A549 (cell line): ENCODE results near the gene FAM120B. TPM values are rescaled to one million over a fixed set of nuclear protein-coding genes. Genes with fewer than 3 reads are reported as not detected.

ENCODE experiments used
- ATAC-seq, 2 experiments: fragments of 200-7000 bp in 1 of 2; fragments of >200 bp in 1 of 2; cut with Nextera tagmentation in 1 of 2; cut with Tn5 transposase in 1 of 2; 3 replicates each; pipeline versions ENCODE4 v1.8.0 to v1.9.1; 2018 to 2020; ENCODE audit warnings: mild to moderate bottlenecking in 1 of 2, moderate library complexity in 1 of 2
- CTCF ChIA-PET: fragments of 300-600 bp; sonication (Branson Sonifier 250); formaldehyde crosslinking; extraction: SDS; loops from one replicate; lab custom pipeline; 2021; ENCODE audit warnings: antibody characterized with exemption, inconsistent platforms; lab: Yijun Ruan, JAX
- POLR2A ChIA-PET: fragments of 350-600 bp; formaldehyde crosslinking; extraction: SDS; loops from one replicate; lab custom pipeline; 2021; ENCODE audit warnings: antibody characterized with exemption, inconsistent platforms; lab: Yijun Ruan, JAX
- DNase-seq, 2 experiments: peaks; one replicate each; pipeline versions ENCODE4 v3.0.0 to v3.0.0-alpha.2; 2011 to 2016; ENCODE audit warnings: low read depth in 1 of 2, low spot score in 1 of 2
- FAIRE-seq: peaks from 2 replicates; lab custom pipeline; 2011; peaks lifted over from hg19 to GRCh38; lab: Jason Lieb, UNC
- H3K27ac ChIP-seq, 2 experiments: fragments of >200 bp; sonication (Bioruptor Twin); formaldehyde crosslinking; 3 replicates each; pipeline ENCODE4 v1.5.1; 2016 to 2017
- H3K4me1 ChIP-seq: fragments of >200 bp; sonication (Bioruptor Twin); formaldehyde crosslinking; 3 replicates; pipeline ENCODE4 v1.6.1; 2016
- H3K4me2 ChIP-seq: fragments of >200 bp; sonication (Bioruptor Twin); formaldehyde crosslinking; 3 replicates; pipeline ENCODE4 v1.6.1; 2016
- H3K4me3 ChIP-seq: fragments of >200 bp; sonication (Bioruptor Twin); formaldehyde crosslinking; 3 replicates; pipeline ENCODE4 v1.5.1; 2016
- H3K9me3 ChIP-seq: fragments of >200 bp; sonication (Bioruptor Twin); formaldehyde crosslinking; 3 replicates; pipeline ENCODE4 v1.6.1; 2016
- BHLHE40 ChIP-seq: IDR thresholded peaks from 2 replicates; pipeline ENCODE4 v1.6.1; 2012; ENCODE audit warnings: low read depth, low read length, inconsistent platforms
- CBX8 ChIP-seq: fragments of 200-600 bp; sonication (generic); IDR thresholded peaks from 2 replicates; pipeline ENCODE4 v1.6.1; 2016
- CHD2 ChIP-seq: fragments of 150-350 bp; IDR thresholded peaks from 2 replicates; pipeline ENCODE4 v1.6.1; 2014; ENCODE audit warnings: low read length; ENCODE audit not compliant: partially characterized antibody
- CHD4 ChIP-seq: fragments of 200-600 bp; sonication (generic); IDR thresholded peaks from 2 replicates; pipeline ENCODE4 v1.6.1; 2016; ENCODE audit warnings: antibody characterized with exemption, mild to moderate bottlenecking, borderline replicate concordance
- CTCF ChIP-seq: fragments of >200 bp; sonication (Bioruptor Twin); formaldehyde crosslinking; IDR thresholded peaks from 3 replicates; pipeline ENCODE4 v1.5.1; 2016
- EHF ChIP-seq: fragments of 250-450 bp; sonication (Bioruptor Pico); IDR thresholded peaks from 2 replicates; pipeline ENCODE4 v1.5.0; 2020; ENCODE audit warnings: mild to moderate bottlenecking
- EHMT2 ChIP-seq: fragments of 200-600 bp; sonication (generic); IDR thresholded peaks from 2 replicates; pipeline ENCODE4 v1.6.1; 2016; ENCODE audit warnings: antibody characterized with exemption, low read depth, mild to moderate bottlenecking, moderate library complexity
- ESRRA ChIP-seq: fragments of 150-350 bp; IDR thresholded peaks from 2 replicates; pipeline ENCODE4 v1.6.1; 2014; ENCODE audit warnings: mild to moderate bottlenecking, low read length, borderline replicate concordance
- FOSL2 ChIP-seq, 2 experiments: fragments of 450-650 bp in 1 of 2; fragments of >200 bp in 1 of 2; sonication (Bioruptor Twin) in 1 of 2; formaldehyde crosslinking; IDR thresholded peaks; 2 replicates each; pipeline versions ENCODE4 v1.5.0 to v1.6.1; 2016 to 2020; ENCODE audit warnings: mild to moderate bottlenecking in 1 of 2, moderate library complexity in 1 of 2
- HDAC2 ChIP-seq: fragments of 200-600 bp; sonication (generic); IDR thresholded peaks from 2 replicates; pipeline ENCODE4 v1.6.1; 2016
- HES2 ChIP-seq: fragments of >200 bp; sonication (Bioruptor Twin); formaldehyde crosslinking; IDR thresholded peaks from 2 replicates; pipeline ENCODE4 v1.6.1; 2016
- HOXA7 ChIP-seq: fragments of 250-450 bp; sonication (Bioruptor Pico); IDR thresholded peaks from 2 replicates; pipeline ENCODE4 v1.5.0; 2020; ENCODE audit warnings: mild to moderate bottlenecking, moderate library complexity
- HOXB5 ChIP-seq: fragments of 250-450 bp; sonication (Bioruptor Pico); IDR thresholded peaks from 2 replicates; pipeline ENCODE4 v1.5.0; 2020; ENCODE audit warnings: mild to moderate bottlenecking, moderate library complexity
- JUNB ChIP-seq: fragments of >200 bp; sonication (Bioruptor Twin); formaldehyde crosslinking; IDR thresholded peaks from 2 replicates; pipeline ENCODE4 v1.6.1; 2016
- NPAS2 ChIP-seq: fragments of 250-450 bp; sonication (Bioruptor Pico); IDR thresholded peaks from 2 replicates; pipeline ENCODE4 v1.8.0; 2022; ENCODE audit warnings: mild to moderate bottlenecking, moderate library complexity, borderline replicate concordance
- RAD21 ChIP-seq, 2 experiments: fragments of >200 bp in 1 of 2; sonication (Bioruptor Twin) in 1 of 2; formaldehyde crosslinking in 1 of 2; IDR thresholded peaks in 1 of 2; conservative IDR thresholded peaks in 1 of 2; 2 replicates in 1 of 2; 3 replicates in 1 of 2; pipeline ENCODE4 v1.6.1; 2012 to 2018; ENCODE audit warnings: inconsistent platforms in 1 of 2
- RARB ChIP-seq: fragments of 250-450 bp; sonication (Bioruptor Pico); IDR thresholded peaks from 2 replicates; pipeline ENCODE4 v1.8.0; 2021; ENCODE audit warnings: mild to moderate bottlenecking, moderate library complexity
- SREBF2 ChIP-seq: fragments of 450-650 bp; IDR thresholded peaks from 2 replicates; pipeline ENCODE4 v1.6.1; 2014; ENCODE audit warnings: mild to moderate bottlenecking, moderate library complexity
- TFCP2L1 ChIP-seq: fragments of 250-450 bp; sonication (Bioruptor Pico); IDR thresholded peaks from 2 replicates; pipeline ENCODE4 v1.5.0; 2021; ENCODE audit warnings: mild to moderate bottlenecking
- TP53 ChIP-seq: fragments of 250-450 bp; sonication (Bioruptor Pico); IDR thresholded peaks from 2 replicates; pipeline ENCODE4 v1.5.0; 2021; ENCODE audit warnings: mild to moderate bottlenecking, moderate library complexity
- ZC3H11A ChIP-seq: fragments of 450-650 bp; IDR thresholded peaks from 2 replicates; pipeline ENCODE4 v1.6.1; 2014; ENCODE audit warnings: antibody characterized with exemption, mild to moderate bottlenecking
- ZFP36 ChIP-seq: fragments of 450-650 bp; IDR thresholded peaks from 2 replicates; pipeline ENCODE4 v1.6.1; 2014; ENCODE audit warnings: borderline replicate concordance; ENCODE audit not compliant: partially characterized antibody
- WGBS: methylation state at CpG from one replicate; pipeline ENCODE4 v1.1.6; 2017; ENCODE audit errors: missing lambda C conversion rate; 5-methylcytosine and 5-hydroxymethylcytosine counted together
- polyA plus RNA-seq, 4 experiments: library from polyadenylated mRNA; depleted of rRNA in 3 of 4; stranded (reverse); fragments of >200 nt; fragmentation: RNase III in 1 of 4; extraction: RNeasy Plus Mini Kit Qiagen cat#74134 plus additional on column Dnase treatment in 1 of 4; gene quantifications; 2 replicates in 3 of 4; 3 replicates in 1 of 4; pipeline ENCODE4 v1.2.3, GENCODE V29; 2011 to 2017
- TF ChIP-seq, protein P1 (sequence below): fragments of 250-450 bp; sonication (Bioruptor Pico); IDR thresholded peaks from 2 replicates; pipeline ENCODE4 v1.5.0; 2020; ENCODE audit warnings: low read depth, mild to moderate bottlenecking, moderate library complexity
- TF ChIP-seq, protein P2 (sequence below): fragments of 450-650 bp; IDR thresholded peaks from 2 replicates; pipeline ENCODE4 v1.6.1; 2014; ENCODE audit warnings: antibody characterized with exemption
- TF ChIP-seq, protein P3 (sequence below): fragments of 250-450 bp; sonication (Bioruptor Pico); IDR thresholded peaks from 2 replicates; pipeline ENCODE4 v1.5.0; 2021; ENCODE audit warnings: mild to moderate bottlenecking, moderate library complexity, borderline replicate concordance
- TF ChIP-seq, protein P4 (sequence below): IDR thresholded peaks from 2 replicates; pipeline ENCODE4 v1.6.1; 2012; ENCODE audit warnings: low read depth, borderline replicate concordance

FAM120B gene
- polyA plus RNA-seq, 2 of the 4 experiments (the other 2 are of a cell fraction) = 7.0 to 7.7 TPM

DNA sequence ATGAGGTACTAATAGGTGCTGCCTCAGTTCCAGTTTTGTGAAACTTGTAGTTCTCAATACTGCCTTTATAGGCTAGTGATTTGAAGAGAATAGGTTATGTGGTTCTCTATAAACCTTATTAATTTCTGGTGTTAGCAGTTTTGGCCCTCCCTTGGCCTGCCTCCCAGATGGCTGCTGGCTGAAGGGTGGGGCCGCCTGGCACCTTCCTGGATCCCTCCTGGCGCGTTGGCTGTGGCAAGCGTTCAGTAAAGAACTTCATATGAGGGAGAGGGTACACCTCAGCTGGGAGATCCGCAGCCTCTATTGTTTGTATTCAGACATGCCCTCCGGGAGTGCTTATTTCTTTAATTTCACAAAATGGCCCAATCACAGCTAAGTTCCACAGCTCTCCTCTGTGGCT is 51.9 kb downstream of the FAM120B start:
- TF ChIP-seq HOXB5 (CRISPR knock-in tag) = no peak
- TF ChIP-seq BHLHE40 = no peak
- TF ChIP-seq ESRRA = no peak
- TF ChIP-seq, protein P1, sequence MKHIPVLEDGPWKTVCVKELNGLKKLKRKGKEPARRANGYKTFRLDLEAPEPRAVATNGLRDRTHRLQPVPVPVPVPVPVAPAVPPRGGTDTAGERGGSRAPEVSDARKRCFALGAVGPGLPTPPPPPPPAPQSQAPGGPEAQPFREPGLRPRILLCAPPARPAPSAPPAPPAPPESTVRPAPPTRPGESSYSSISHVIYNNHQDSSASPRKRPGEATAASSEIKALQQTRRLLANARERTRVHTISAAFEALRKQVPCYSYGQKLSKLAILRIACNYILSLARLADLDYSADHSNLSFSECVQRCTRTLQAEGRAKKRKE = no peak
- no peak for TF ChIP-seq EHF
- TF ChIP-seq HDAC2 = no peak
- TF ChIP-seq EHMT2 = no peak
- TF ChIP-seq CBX8 = no peak
- 94% methylated on average over 6 of the region's 6 CpGs for WGBS
- Histone ChIP-seq H3K9me3 (no peaks in the 10 kb centered on the region; the same call in 2 of the 3 replicates), H3K4me1 (no peaks in the 10 kb centered on the region), H3K27ac (no peak overlapping the region), H3K4me3 (no peak overlapping the region), H3K4me2 (no peak overlapping the region)
- no peak for DNase-seq
- ATAC-seq = no peak
- POLR2A ChIA-PET = no interaction called here
- CTCF ChIA-PET = no interaction called here
- no peak for FAIRE-seq

DNA sequence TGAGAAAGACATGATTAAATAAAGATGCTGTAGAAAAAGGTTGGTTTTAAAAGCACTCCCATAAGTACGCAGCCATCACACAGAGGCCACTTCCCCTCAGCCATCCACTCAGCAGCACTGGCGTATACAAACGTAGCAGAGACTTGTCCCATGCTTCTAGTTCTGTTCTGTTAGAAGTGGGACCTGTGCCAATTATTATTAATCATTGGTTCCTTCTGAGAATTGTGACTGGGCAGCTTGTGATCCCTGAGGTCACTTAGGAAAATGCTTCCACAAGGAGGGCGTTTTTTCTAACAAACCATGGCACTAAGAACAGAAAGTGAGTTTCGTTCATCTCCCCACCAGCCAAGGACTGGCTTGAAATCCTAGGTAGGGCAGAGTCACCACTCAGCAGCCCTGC is 53.9 kb downstream of the FAM120B start:
- ATAC-seq (no peak), DNase-seq (no peak)
- Histone ChIP-seq H3K4me3 (no peak overlapping the region), H3K9me3 (no peaks in the 10 kb centered on the region)
- CTCF ChIA-PET = no interaction called here
- TF ChIP-seq ZFP36 (no peak), FOSL2 (IDR thresholded peaks at IDR 0.05) (no peak), FOSL2 (CRISPR knock-in tag; IDR thresholded peaks at IDR 0.05) (no peak), RAD21 (conservative IDR thresholded peaks at IDR 0.05 in 1 of 2, IDR thresholded peaks at IDR 0.05 in 1 of 2) (no peak)
- TF ChIP-seq, all 56 proteins: peak for 0
- H3K27ac ChIP-seq = no peak overlapping the region
- WGBS = 88% methylated on average over 5 of the region's 5 CpGs
- no peaks in the 10 kb centered on the region for H3K4me1 ChIP-seq
- no peak overlapping the region for H3K4me2 ChIP-seq
- POLR2A ChIA-PET = no interaction called here
- FAIRE-seq = no peak

GRCh38 chr6:170361335-170361734 is 54.8 kb downstream of the FAM120B start:
- no peak for ATAC-seq
- H3K4me3 ChIP-seq = no peak overlapping the region
- no peaks in the 10 kb centered on the region for H3K4me1 ChIP-seq
- no peak for DNase-seq
- no peaks in the 10 kb centered on the region for H3K9me3 ChIP-seq
- no peak overlapping the region for H3K4me2 ChIP-seq
- TF ChIP-seq SREBF2 (no peak), CHD4 (no peak), JUNB (no peak), ZC3H11A (no peak), HES2 (no peak), TP53 (CRISPR knock-in tag) (no peak), RARB (CRISPR knock-in tag) (no peak), TFCP2L1 (no peak), CBX8 (no peak), RAD21 (conservative IDR thresholded peaks at IDR 0.05 in 1 of 2, IDR thresholded peaks at IDR 0.05 in 1 of 2) (no peak), CHD2 (no peak), CTCF (no peak), NPAS2 (CRISPR knock-in tag) (no peak), ZFP36 (no peak), HOXA7 (no peak)
- TF ChIP-seq, protein P2, sequence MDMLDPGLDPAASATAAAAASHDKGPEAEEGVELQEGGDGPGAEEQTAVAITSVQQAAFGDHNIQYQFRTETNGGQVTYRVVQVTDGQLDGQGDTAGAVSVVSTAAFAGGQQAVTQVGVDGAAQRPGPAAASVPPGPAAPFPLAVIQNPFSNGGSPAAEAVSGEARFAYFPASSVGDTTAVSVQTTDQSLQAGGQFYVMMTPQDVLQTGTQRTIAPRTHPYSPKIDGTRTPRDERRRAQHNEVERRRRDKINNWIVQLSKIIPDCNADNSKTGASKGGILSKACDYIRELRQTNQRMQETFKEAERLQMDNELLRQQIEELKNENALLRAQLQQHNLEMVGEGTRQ = no peak
- TF ChIP-seq, protein P3, sequence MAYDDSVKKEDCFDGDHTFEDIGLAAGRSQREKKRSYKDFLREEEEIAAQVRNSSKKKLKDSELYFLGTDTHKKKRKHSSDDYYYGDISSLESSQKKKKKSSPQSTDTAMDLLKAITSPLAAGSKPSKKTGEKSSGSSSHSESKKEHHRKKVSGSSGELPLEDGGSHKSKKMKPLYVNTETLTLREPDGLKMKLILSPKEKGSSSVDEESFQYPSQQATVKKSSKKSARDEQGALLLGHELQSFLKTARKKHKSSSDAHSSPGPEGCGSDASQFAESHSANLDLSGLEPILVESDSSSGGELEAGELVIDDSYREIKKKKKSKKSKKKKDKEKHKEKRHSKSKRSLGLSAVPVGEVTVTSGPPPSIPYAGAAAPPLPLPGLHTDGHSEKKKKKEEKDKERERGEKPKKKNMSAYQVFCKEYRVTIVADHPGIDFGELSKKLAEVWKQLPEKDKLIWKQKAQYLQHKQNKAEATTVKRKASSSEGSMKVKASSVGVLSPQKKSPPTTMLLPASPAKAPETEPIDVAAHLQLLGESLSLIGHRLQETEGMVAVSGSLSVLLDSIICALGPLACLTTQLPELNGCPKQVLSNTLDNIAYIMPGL = no peak
- TF ChIP-seq, protein P4, sequence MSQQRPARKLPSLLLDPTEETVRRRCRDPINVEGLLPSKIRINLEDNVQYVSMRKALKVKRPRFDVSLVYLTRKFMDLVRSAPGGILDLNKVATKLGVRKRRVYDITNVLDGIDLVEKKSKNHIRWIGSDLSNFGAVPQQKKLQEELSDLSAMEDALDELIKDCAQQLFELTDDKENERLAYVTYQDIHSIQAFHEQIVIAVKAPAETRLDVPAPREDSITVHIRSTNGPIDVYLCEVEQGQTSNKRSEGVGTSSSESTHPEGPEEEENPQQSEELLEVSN = no peak
- TF ChIP-seq, all 56 proteins: peak for 0
- CTCF ChIA-PET = interaction anchor here (0.6 kb wide), 1 partner anchor 8 kb away, joined by 3 read pairs; no protein-coding TSS in a partner anchor
- H3K27ac ChIP-seq = no peak overlapping the region
- 99% methylated on average over 3 of the region's 3 CpGs for WGBS
- FAIRE-seq = no peak
- POLR2A ChIA-PET = no interaction called here
